ENCODE data around the gene TRMT13. TPM values are rescaled to one million over a fixed set of nuclear protein-coding genes. Genes with fewer than 3 reads are reported as not detected.
"Not testable (repeated sequence)": the region's sequence is repeated elsewhere in the genome, so short reads cannot be mapped to it uniquely, and the experiment has no call there.

TRMT13 gene
- total and polyA plus RNA-seq, 12 donors, result 0.72 to 19.7 (median 14.4) TPM

GRCh38 chr1:100188617-100189016, 55.7 kb downstream of the TRMT13 start:
- TF ChIP-seq POLR2A (IDR thresholded peaks at IDR 0.05) (peak in 1 of 2 donors; percentile 26), CTCF (IDR thresholded peaks at IDR 0.05) (no peak)
- intact Hi-C loops (cut with DNase I), result no loop called here
- Histone ChIP-seq H3K36me3 (replicated peaks in 1 of 2) (no peaks in the 10 kb centered on the region), H3K4me3 (peak overlapping the region in 1 of 4 donors; percentile 17), H3K4me1 (replicated peaks in 1 of 2) (peaks cover 18 to 26% of the 10 kb centered on the region in 2 donors), H3K27ac (peak overlapping the region; percentile 8 to 87 (median 68)), H3K27me3 (no peaks in the 10 kb centered on the region), H3K9me3 (replicated peaks in 1 of 3) (no peaks in the 10 kb centered on the region)
- DNase-seq, result peak; percentile 36 to 81 (median 67)
- WGBS, 4 donors, result 16 to 31% (median 27%) methylated on average over 3 of the region's 3 CpGs

GRCh38 chr1:100198596-100198995, 65.6 kb downstream of the TRMT13 start:
- intact Hi-C loops (cut with DNase I), result no loop called here
- peaks cover 0 to 30% of the 10 kb centered on the region in 2 donors for H3K36me3 ChIP-seq (replicated peaks in 1 of 2)

GRCh38 chr1:100200060-100200459, 67.1 kb downstream of the TRMT13 start:
- H3K4me1 ChIP-seq (replicated peaks in 1 of 2); H3K4me3 ChIP-seq; H3K27me3 ChIP-seq; intact Hi-C loops (cut with DNase I); H3K9me3 ChIP-seq (replicated peaks in 1 of 3); DNase-seq; H3K27ac ChIP-seq: not testable (repeated sequence)
- peaks cover 0 to 31% of the 10 kb centered on the region in 2 donors for H3K36me3 ChIP-seq (replicated peaks in 1 of 2)
- WGBS, 4 donors, result 77 to 90% (median 81%) methylated on average over 4 to 6 of the region's 6 CpGs; no CpG with 5 or more reads in 1 of the 4 donors

More at GRCh38 chr1:100198596-100198995, 65.6 kb downstream of the TRMT13 start:
- H3K9me3 ChIP-seq (replicated peaks in 1 of 3), result no peaks in the 10 kb centered on the region
- no peak for DNase-seq
- no peak overlapping the region for H3K27ac ChIP-seq
- TF ChIP-seq CTCF (IDR thresholded peaks at IDR 0.05) (no peak), POLR2A (IDR thresholded peaks at IDR 0.05) (no peak)
- H3K4me3 ChIP-seq, result no peak overlapping the region
- H3K4me1 ChIP-seq (replicated peaks in 1 of 2), result peaks cover 0 to 6% of the 10 kb centered on the region in 2 donors
- no peaks in the 10 kb centered on the region for H3K27me3 ChIP-seq
- WGBS, 4 donors, result 90 to 100% (median 93%) methylated on average over 1 of the region's 1 CpG

Small RNAs within 50 kb of the gene (small RNA-seq; reads per million reads assigned to genes)
- gene AC093019.1 (0 reads per million in 2 donors), gene RPL23AP90 (0 reads per million in 2 donors)

Other genes starting within 250 kb of the TRMT13 start
- gene SLC35A3, start 163.2 kb upstream of the TRMT13 start, total RNA-seq, result 10 to 100 TPM in 8 of 9 donors, 1 to 10 TPM in 1; 6.3 to 25.9 (median 20.1) TPM
- 10 to 100 TPM in 1 of 3 donors, 1 to 10 TPM in 2; 5.2 to 16.6 (median 9.7) TPM for gene SLC35A3, start 163.2 kb upstream of the TRMT13 start, polyA plus RNA-seq
- gene SASS6, start 233 bp upstream of the TRMT13 start, total RNA-seq, result 1 to 10 TPM; 1.1 to 4.5 (median 3.1) TPM
- 1 to 10 TPM; 1.1 to 3.4 (median 1.7) TPM for gene SASS6, start 233 bp upstream of the TRMT13 start, polyA plus RNA-seq
- 10 to 100 TPM in 6 of 9 donors, 1 to 10 TPM in 3; 1.3 to 26.4 (median 11.8) TPM for gene LRRC39, start 45.1 kb downstream of the TRMT13 start, total RNA-seq
- 10 to 100 TPM in 2 of 3 donors, 1 to 10 TPM in 1; 3.4 to 52.0 (median 10.3) TPM for gene LRRC39, start 45.1 kb downstream of the TRMT13 start, polyA plus RNA-seq
- gene DBT, start 116.7 kb downstream of the TRMT13 start, total RNA-seq, result 10 to 100 TPM in 8 of 9 donors, 1 to 10 TPM in 1; 9.8 to 44.9 (median 19.3) TPM
- 10 to 100 TPM in 1 of 3 donors, 1 to 10 TPM in 2; 3.1 to 26.7 (median 3.7) TPM for gene DBT, start 116.7 kb downstream of the TRMT13 start, polyA plus RNA-seq
- 10 to 100 TPM; 19.0 to 53.8 (median 34.2) TPM for gene RTCA, start 133.1 kb downstream of the TRMT13 start, total RNA-seq
- 10 to 100 TPM; 20.5 to 61.2 (median 21.4) TPM for gene RTCA, start 133.1 kb downstream of the TRMT13 start, polyA plus RNA-seq
- 10 to 100 TPM in 2 of 9 donors, 1 to 10 TPM in 6, under 1 TPM in 1; 0.85 to 19.2 (median 4.8) TPM for gene CDC14A, start 219.3 kb downstream of the TRMT13 start, total RNA-seq
- 1 to 10 TPM; 1.1 to 1.7 (median 1.3) TPM for gene CDC14A, start 219.3 kb downstream of the TRMT13 start, polyA plus RNA-seq

Data from adrenal gland (tissue), 12 donors.